ENCODE measurements around the gene IFNLR1. TPM values are rescaled to one million over a fixed set of nuclear protein-coding genes. Genes with fewer than 3 reads are reported as not detected.
A peak's percentile ranks its signal among the peaks of the same experiment; 100 is the strongest.

The IFNLR1 gene
- total RNA-seq, 1 donor from 2014 or later = 4.0 TPM

DNA sequence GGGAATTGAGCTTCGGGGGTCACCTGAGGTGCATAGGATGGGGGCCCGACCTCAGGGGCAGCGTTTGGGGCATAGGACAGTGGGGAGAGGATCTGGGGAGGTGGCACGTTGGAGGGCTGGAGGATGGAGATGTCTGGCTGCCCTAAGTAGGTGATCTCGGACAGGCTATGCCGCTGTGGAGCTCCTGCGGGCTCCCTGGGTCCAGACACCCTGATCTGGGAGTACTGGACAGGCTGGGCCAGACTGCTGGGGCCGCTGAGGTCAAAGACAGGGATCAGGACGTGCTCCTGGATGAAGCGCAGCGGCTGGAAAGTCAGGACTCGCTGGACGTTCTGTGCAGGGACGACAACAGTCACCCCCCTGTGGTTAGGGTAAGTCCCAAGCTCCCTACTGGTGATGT is 65.7 kb downstream of the IFNLR1 start:
- no peak for DNase-seq (ENCODE audit: low read depth)

DNA sequence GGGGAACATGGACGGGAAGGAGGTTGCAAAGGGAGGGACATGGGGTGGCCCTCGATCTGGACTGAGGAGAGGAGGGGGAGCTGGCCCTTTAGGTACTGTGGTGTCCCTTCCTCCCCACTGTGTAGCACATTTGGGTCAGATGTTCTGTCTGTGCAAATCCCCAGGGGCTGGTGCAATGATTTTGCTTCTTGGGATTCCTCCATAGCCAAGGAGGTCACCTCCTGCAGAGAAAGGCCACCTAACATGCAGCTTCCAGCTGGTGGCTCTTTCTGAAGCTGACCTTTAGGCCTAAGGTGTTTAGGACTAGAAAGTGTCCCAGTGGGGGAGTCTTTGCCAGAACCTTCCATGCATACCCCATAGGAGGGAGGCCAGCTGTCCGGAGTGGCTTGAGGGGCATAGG is 66.1 kb downstream of the IFNLR1 start:
- no peak for DNase-seq (ENCODE audit: low read depth)

DNA sequence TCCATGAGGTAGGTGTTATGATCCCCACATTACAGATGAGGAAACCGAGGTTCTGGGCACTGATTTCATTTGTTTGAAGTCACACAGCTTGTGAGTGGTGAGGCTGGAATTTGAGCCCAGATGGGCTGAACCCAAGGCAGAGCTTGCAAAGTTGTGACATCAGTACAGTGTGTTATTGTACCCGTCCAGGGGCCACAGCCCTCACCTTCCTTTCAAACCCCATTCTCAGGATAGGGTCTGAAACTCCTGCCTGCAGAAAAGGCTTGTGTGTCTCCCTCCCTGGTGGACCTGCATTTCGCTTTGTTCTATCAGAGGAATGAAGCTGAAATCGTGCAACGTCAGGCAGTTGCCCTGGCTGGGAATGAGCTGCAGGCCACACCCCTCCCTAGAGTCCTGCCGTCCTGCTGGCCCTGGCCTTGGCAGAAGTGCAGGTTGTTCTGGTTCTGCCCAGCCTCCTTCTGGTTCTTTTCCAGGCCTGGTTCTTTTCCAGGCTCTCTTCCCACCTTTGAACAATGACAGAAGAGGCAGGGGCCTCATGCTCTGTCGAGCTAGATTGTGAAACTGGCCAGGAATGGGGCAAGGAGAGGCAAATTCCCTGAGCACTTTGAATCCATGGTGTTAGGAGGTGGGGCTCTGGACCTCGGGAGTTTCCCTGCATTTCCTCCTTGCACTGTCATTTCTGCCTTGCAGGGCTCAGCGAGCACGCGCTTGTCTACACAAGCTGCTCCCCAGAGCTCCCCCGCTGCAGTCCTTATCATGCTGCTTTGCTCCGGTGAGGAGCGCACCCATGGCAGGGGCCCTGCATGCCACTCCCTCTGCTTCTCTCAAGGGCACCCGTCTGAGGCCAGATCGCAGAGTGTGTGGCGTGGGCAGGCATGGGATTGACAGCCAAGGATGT is 67.0 kb downstream of the IFNLR1 start:
- peak; percentile 91 for DNase-seq (ENCODE audit: low read depth)

DNA sequence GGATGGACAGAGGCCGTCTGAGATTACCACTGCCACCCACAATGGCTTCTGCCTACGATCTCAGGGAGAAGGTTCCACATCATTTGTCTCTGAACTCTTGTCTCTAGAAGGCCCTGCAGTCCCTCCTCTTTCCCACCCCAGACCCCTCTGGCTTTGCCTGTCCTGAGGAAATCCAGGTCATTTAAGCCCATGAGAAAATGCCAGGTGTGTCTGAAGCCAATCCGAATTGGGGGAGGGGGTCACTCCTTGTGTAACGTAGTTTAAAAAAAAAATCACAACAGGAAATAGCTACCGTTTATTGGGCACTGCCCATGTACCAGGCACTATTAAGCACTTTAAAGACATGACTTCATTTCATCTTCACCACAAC is 67.6 kb downstream of the IFNLR1 start:
- no peak for DNase-seq (ENCODE audit: low read depth)

DNA sequence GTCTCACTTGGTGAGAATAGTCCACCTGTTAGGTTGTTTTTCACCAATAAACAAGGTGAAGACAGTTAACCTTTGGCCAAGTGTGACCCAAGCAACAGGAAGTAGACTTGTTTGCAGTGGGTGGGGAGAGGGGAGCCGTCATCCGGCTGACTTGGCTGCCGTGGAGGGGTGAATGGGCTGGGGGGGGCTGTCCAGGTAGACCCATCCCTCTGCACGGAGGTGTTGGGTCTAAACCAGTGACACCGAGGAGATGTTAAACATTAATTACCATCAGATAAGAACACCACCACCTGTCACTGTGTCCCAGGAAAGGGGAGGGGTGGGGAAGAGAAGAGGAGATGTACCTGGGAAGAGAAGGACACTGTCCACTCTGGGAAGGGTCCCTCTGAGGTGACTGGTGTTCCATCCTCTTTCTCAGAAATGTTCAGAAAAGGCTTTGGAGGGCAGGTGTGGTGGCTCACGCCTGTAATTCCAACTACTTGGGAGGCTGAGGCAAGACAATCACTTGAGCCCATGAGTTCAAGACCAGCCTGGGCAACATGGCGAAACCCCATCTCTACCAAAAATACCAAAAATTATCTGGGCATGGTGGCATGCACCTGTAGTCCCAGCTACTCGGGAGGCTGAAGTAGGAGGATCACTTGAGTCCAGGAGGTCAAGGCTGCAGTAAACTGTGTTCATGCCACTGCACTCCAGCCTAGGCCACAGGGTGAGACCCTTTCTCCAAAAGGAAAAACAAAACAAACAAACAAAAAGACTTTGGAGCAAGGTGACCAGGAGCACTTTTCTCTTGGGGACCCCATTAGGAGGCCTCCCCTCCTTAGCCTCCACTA is 68.5 kb downstream of the IFNLR1 start:
- DNase-seq (ENCODE audit: low read depth) = no peak

DNA sequence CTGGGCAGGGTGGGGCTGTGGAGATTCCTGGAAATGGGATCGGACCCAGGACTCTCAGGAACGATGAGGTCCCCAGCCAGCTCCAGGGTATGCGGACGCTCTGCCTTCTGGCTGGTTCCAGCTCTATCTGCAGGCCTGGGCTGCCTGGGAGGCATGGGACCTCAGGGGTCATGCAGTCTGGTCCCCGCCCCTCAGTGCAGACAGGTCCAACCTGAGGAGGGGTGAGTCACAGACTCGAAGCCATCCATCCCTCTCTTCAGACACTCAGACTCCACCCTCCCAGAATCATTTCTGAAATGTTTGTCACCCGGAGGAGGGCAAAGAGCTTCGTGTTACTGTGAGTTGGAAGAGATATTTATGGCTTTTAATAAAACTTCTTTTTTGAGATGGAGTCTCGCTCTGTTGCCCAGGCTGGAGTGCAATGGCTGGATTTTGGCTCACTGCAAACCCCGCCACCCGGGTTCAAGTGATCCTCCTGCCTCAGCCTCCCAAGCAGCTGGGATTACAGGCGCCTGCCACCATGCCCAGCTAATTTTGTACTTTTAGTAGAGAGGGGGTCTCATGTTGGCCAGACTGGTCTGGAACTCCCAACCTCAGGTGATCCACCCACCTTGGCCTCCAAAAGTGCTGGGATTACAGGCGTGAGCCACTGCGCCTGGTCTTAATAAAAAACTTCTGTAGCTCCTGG is 69.2 kb downstream of the IFNLR1 start:
- peak; percentile 81 for DNase-seq (ENCODE audit: low read depth)

DNA sequence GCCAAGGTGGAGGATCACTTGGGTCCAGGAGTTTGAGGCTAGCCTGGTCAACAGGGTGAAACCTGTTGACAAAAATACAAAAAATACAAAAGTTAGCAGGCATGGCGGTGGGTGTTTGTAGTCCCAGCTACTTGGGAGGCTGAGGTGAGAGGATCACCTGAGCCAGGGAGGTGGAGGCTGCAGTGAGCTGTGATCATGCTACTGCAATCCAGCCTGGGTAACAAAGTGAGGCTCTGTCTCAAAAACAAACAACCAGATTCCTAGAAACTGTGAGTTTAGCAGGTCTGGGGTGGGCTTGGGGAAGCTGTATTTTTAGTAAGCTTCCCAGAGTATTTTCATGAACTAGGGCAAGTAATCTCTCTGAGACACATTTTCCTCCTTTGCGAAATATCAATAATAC is 70.0 kb downstream of the IFNLR1 start:
- DNase-seq (ENCODE audit: low read depth) = no peak

DNA sequence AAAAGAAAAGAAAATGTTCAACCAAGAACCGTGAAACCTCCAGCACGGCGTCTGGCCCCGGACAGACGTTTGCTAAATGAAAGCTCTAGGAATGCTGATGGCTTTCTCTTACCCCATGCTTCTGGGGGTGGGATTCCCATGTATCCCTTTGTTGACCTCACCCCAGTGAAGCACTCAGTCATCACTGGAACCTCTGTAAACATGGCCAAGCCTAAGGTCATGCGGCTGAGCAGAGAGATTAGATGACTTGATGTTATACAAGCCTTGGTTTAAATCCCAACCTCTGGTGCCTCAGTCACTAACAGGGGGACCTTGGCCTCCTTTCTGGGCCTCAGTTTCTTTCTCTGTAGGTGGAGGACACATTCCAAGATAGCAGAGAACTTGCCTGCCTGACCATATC is 72.3 kb downstream of the IFNLR1 start:
- DNase-seq (ENCODE audit: low read depth) = no peak

DNA sequence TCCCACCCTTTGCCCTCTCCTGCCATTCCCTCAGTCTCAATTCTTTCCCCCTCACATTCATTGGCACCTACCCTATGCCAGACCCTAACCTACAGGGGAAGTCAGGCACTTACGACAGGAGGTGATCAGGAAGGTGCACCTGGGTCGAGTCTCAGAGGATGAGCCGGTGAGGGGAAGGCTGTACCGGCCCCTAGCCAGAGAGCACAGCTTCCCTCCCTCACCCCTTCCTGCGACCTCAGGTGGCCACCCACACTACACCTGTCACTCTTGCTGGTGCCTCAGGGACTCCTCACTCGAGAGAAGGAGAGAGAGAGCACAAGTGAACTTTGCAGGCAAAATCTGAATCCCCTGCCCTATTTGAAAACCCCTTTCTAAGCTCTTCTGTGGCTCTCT is 73.5 kb downstream of the IFNLR1 start:
- DNase-seq (ENCODE audit: low read depth) = no peak

DNA sequence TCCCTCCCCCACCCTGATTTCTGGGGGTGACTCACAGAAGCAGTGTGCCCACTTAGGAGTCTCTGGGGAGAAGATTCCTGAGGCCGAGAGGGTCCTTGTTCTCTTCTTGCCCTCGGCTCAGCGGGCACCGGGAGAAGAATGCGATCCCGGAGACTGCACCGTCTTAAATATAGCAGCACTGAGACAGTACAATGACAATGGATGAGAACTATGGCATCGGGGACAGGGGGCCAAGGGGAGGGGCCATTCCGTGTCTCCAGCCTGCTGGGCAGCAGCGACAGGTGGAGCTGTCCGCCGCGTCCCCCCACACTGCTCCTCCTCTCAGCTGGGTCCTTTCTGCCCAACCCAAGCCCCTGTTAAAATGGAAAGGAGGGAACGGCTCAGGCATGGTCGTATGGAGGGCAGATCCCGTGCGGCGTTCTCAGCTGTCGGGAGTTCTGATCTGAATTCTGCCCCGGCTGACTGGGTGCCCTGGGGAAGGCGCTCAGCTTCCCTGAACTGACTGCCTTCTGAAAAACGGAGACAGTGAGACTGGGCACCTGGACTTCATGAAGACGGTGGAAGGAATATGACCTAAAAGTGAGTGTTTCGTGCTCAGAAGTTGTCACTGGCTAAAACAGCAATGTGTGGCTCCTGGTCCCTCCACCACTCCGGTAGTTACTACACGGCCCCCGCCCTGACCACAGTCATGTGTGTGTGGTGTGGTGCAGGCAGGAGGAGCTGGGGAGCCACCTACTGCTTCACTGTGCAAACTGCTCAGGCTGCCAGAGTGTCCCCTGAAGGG is 74.9 kb downstream of the IFNLR1 start, which contains the start of gene MYOM3:
Gene MYOM3, minus strand, starts transcription at position 140 of the 784 bp plus-strand sequence. CDS start 3,499 bp downstream, outside the sequence.
- peak; percentile 69 for DNase-seq (ENCODE audit: low read depth)

DNA sequence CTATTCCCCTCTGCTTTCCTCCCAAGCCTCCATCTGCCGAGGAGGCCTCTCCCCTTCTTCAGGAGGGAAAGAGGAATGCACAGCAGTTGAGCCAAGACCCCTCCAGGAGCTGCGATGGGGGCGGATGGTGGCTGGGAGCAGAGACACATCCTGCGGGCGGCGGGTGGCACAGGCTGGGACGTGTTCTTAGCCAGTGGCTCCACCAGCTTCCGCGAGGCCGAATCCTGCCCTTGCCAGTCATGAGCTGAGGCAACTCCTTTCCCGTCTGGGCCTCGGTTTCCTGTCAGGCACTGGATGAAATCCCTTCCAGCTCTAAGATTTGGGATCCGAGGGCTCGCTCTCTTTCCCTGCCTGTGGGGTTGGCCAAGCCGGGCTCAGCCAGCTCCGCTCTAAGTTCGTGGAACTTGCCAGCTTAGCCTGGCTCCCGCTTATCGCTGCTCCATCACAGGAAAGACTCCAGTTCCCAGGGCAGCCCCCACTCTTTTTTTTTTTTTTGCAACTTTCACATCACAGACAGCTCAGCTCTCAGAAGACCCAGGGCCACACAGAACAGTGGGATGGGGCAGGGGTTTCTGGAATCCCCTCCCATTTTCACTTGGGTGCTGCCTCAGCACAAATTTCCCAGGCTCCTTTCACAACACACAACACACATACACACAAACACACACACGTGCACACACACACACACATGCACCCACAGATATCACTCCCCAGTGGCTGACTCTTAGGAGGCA is 75.7 kb downstream of the IFNLR1 start:
- DNase-seq (ENCODE audit: low read depth) = no peak

DNA sequence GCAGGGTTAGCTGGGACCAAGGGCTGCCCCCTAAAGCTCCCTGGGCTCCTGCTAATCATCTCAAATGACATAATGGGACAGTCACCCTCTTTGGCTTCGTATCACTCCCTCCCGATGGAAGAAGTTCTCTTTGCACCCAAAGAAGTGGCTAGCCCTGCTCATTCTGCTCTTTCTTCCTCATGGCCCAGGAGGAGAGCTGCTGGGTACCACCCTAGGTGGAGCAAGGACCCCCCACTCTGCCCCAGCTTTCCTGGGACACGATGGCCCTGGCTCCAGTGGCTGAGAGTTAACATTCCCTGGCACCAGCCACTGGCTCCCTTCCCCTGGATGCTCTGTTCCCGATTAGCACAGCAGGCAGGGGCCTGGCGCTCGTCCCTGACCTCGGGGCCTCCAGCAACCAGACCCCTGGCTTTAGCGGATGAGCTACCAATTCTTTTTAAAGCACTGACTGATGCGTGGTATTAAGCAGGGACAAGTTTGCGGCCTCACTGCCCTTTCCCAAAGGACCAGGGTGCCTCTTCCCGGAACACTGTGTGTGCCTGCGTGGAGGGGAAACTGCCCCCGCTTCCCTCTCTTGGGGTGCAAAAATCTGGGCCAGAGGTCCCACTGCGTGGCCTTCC is 76.3 kb downstream of the IFNLR1 start:
- no peak for DNase-seq (ENCODE audit: low read depth)

DNA sequence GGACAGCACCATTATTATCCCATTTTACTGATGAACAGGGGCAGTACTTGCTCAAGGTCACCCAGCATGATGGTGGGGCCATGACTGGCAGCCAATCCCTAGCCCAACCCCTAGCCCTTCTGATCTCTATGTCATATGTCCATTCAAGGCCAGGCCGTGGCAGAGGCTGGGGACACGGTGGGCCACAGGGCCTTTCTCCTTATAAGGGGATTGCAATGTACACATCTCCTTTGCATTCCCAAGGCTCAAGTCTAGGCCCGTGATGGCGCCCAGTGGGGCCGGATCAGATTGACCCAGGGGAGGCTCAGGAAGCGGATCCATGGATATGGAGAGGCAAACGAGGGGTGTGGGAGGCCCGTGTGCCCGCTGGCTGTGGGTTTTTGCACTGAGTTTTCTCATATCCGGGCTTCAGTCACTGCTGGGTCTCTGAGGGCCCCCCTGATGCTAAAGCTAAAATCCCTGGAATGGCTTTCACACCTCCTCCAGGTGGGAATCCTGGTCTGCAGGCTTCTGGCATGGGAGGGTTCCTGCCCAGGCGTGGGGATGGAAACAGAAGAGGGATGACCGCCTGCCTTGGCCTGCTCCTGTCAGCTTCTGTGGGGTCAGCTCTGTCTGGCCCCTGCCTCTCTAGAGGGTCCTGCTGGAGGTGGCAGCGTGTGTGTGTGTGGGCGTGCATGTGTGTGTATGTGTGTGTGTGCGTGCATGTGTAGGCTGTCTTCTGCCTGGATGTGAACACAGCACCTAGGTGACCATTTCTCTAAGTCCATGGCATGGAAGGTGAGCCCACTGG is 77.2 kb downstream of the IFNLR1 start:
- DNase-seq (ENCODE audit: low read depth) = no peak

DNA sequence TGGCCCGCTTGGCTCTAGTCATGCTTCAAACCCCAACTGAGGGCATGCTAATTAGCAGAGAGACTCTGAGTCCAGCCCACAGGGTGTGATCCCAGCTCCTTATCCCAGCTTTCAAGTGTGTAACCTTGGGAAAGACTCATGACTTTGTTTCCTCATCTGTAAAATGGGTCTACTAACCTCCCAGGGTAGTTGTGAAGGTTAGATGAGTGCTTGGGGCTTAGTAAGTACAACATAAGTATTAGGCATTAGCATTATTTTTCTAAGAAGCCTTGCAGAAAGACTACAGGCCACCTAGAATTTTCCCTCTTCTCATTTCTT is 78.0 kb downstream of the IFNLR1 start:
- DNase-seq (ENCODE audit: low read depth) = peak; percentile 84

DNA sequence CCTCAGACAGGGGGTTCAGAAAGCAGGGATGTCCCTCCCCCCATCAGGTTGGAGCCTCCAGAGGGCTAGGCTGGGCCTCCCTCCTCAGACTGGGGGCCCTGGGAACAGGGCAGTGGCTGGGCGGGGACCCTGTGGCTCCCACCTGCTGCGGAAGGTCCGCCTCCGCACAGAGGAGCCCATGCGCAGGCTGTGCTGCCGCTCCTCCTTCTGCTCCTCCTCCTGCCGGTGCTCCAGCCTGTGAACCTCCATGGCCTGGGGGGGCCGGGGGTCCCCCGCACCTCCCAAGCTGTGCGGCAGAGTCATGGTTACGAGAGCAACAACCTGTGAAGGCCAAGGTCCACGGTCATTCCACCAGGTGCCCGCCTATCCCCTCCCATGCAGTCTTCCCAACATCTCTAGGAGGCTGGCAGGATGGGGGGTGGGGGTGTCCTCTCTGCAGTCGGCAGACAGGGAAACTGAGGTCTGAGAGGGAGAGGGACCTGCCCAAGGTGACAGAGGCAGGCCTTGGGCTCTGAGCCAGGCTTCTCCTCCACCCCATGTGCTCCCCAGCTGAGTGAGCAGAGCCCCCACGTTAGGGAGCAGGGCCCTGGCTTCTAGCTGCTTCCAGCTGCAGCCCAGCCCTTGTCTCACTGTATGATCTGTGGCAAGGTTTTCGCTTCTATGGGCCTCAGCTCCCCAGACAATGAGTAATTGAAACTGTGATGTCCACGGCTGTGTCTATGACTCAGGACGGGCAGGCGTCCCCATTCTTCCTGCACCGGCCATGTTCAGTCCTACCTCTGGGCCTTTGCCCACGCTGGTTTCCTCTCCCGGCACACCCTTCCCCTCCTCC is 78.5 kb downstream of the IFNLR1 start:
- peak; percentile 49 for DNase-seq (ENCODE audit: low read depth)

DNA sequence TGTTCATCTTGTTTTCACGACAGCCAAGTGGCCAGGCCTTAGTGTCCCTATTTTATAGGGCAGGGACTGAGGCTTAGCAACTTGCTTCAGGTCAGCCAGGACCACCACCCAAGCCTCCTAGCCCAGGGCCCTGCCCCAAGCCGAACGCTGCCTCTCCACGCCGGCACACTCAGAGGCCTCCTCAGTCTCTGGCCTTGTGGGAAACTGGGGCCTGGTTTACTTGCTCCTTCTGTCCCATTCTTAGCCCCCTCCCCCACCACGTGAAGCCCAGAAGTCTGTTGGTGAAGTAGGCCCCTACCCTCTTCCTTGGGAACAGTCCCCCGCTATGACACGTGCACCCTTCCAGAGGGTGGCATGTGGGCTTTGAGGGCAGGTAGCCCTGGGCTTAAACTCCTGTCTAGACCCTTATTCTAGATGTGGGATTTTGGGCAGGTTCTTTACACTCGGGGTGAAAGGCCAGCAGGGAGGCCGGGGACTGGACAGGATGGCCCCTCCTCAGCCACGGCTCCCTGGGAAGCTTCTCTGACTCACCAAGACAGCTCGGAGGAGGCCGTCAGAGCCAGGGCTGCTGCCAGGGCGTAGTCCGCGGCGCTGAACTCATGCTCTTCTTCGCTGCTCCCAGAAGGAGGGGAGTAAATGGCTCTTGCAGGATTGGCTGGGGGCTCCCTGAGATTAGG is 79.5 kb downstream of the IFNLR1 start:
- peak; percentile 66 for DNase-seq (ENCODE audit: low read depth)

DNA sequence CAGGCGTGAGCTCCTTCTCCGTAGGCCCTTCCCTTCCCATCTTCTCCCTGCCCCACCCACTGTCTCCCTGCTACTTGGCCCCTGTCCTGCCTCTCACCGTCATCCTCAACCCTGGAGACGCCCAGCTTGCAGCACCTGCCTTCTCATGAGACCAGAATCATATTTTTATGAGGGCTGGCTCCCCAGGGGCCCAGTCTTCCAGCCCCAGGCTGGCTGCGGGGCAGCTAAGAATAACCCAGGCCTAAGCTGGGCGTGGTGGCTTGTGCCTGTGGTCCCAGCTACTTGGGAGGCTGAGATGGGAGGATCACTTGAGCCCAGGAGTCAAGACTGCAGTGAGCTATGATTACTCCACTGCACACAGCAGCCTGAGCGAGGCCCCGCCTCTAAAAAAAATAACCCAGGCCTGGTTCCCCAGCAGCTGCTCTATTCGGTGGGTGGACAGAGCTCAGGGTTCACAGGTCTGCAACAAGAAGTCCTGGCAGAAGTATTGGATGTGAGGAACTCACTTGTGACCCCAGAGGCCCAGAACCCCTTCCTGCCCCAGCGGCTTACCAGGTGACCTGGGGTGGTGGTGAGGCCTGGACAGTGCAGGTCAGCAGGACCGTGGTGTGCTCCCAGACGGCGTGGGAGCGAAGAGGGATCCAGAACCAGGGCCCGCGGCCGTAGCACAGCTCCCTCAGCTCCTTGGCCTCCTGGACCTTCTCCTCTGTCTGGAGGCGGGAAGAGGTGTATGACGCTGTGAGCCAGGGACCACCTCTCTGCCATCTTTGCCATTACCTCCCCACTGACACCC is 81.5 kb downstream of the IFNLR1 start:
- DNase-seq (ENCODE audit: low read depth) = no peak
